Measurements from ENCODE around the gene DDB1.

Gene DDB1

GRCh38 chr11:61332797-61333549, at the start of gene DDB1, which contains the start of gene TKFC:
DDB1 (minus strand) TSS chr11:61333105; CDS start chr11:61332968, 137 bp downstream.
TKFC (plus strand) TSS chr11:61333228; CDS start chr11:61334729, 1,501 bp downstream.
- DNase-seq (ENCODE audit: low spot score): peak; percentile 99

DNA sequence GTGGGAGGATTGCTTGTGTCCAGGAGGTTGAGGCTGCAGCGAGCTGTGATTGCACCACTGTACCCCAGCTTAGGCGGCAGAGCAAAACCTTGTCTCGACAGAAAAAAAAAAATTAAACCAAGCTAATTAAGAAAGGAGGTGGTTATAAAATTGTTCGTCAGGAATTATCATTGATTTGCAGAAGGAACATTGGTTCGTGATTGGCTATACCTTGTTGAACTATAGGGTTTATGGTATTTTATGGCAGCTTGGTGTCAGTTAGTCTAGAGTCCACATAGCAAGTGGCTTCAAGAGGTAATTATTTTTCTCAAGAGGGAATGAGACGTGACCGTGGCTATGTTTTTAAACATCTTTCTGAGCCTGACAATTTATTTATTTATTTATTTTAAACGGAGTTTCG, 48.0 kb upstream of the DDB1 start:
- DNase-seq (ENCODE audit: low spot score): no peak

- DNase-seq (ENCODE audit: low spot score): peak; percentile 61
Measured at GRCh38 chr11:61378713-61379313, 45.9 kb upstream of the DDB1 start.

GRCh38 chr11:61377461-61378160, 44.7 kb upstream of the DDB1 start:
- no peak for DNase-seq (ENCODE audit: low spot score)

- no peak for DNase-seq (ENCODE audit: low spot score)
Measured at GRCh38 chr11:61375761-61376108, 42.8 kb upstream of the DDB1 start.

GRCh38 chr11:61372659-61373420, 39.9 kb upstream of the DDB1 start:
- no peak for DNase-seq (ENCODE audit: low spot score)

- DNase-seq (ENCODE audit: low spot score): no peak
Measured at GRCh38 chr11:61370349-61371005, 37.6 kb upstream of the DDB1 start.

DNA sequence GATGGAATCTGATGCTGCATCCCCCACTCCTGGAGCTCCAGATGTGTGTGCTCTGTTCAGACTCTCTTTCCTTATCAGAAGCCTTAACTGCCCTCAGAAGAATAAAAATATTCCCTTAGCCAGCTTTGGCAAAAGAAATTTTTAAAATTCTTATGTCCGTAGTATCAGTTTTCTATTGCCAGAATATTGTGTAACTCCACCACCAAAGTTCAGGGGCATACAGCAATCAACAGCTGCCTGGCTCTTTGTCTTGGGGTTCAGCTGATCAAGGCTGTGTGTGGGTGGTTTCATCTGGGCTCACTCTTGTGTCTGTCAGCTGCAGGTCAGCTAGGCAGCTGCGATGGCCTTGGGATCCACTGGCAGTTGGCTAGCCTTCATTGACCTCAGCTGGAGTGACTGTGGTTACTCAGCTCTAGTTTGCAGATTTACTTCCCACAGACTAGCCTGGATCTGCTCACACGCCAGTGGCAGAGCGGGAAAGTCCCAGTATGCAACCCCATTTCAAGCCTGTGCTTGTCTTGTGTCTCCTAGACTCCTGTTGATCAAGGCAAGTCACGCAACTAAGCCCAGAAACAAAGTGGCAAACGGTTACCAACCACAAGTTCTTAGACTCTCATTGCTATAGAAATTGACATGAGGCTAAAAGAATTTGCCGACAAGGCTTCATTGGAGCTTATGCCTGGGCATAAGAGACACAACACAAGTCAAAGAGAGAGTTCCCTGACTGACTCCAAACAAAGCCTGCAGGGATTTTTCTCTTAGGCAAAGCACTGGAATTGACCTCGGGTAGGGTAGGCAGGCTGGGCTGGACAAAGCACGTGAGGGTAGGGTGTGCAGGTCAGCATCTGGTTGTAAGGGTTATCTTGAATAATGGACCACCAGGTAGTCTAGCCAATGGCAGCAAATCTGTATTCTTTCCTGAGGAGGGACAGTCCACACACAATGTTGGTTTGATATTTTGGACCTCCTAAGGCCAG, 36.8 kb upstream of the DDB1 start:
- DNase-seq (ENCODE audit: low spot score): no peak

- no peak for DNase-seq (ENCODE audit: low spot score)
Measured at GRCh38 chr11:61368646-61369045, 35.7 kb upstream of the DDB1 start.

GRCh38 chr11:61367406-61367805, 34.5 kb upstream of the DDB1 start:
- DNase-seq (ENCODE audit: low spot score): no peak

DNA sequence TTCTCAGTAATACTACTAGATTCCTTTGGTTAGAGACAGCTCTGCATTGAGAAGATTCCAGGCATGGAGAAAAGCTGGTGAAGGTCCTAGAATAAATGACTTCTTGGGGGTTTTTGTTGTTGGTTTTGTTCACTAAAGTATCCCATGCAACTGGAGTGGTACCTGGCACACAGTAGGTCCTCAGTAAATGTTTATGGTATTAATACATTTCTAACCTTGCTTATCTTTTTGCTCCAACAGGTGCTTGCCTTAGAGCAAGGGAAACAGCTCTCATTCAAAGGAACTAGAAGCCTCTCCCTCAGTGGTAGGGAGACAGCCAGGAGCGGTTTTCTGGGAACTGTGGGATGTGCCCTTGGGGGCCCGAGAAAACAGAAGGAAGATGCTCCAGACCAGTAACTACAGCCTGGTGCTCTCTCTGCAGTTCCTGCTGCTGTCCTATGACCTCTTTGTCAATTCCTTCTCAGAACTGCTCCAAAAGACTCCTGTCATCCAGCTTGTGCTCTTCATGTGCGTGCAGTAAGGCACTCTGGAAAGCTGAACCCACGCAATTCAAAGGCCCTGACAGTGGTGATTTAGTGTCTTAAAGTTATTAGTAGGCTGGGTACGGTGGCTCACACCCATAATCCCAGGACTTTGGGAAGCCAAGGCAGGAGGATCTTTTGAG, 31.2 kb upstream of the DDB1 start:
- no peak for DNase-seq (ENCODE audit: low spot score)

- no peak for DNase-seq (ENCODE audit: low spot score)
Measured at GRCh38 chr11:61362542-61362875, 29.6 kb upstream of the DDB1 start.

DNA sequence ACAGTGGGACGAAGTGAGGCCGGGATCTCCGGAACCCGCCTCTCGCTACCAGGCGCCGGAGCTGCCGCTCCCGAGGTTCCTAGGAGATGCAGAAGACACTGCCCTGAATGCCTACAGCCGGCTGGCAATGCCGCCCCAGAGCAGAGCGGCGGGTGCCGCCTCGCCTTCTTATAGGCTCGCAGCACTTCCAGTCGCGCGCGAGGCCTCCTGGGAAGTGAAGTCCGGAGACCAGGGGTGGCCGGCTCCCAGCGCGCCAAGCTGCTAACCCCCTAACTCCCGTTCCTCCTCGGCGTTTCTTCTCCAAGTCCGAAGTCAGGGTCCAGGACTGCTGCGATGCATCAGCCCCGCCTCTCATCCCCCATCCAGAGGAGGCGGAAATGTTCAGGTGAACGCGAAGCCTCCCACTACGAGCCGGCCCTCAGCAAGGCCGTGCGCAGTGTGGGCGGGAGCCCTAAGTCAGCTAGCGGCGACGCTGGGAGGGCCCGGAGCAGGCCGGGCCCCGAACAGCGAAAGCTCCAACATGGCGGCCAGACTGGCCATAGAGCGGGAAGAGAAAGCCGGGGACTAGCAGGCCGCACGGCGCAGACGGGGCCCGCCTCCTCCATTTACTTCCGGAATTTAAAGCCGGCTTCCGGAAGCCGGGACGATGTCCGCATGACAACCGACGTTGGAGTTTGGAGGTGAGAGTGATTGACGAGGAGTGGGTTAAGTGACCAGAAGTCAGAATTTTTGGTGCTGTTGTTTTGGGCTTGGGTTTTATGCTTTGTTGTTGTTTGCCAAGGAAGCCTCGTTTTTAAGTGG, 29.0 kb upstream of the DDB1 start, which contains the start of the genes CYB561A3 and TMEM138:
TSS of gene CYB561A3 (minus strand) at position 142 of the 801 bp plus-strand sequence. CDS start 5,169 bp downstream, outside the sequence.
TSS of gene TMEM138 (plus strand) at position 634 of the 801 bp plus-strand sequence. CDS start 2,017 bp downstream, outside the sequence.
- peak; percentile 97 for DNase-seq (ENCODE audit: low spot score)

DNA sequence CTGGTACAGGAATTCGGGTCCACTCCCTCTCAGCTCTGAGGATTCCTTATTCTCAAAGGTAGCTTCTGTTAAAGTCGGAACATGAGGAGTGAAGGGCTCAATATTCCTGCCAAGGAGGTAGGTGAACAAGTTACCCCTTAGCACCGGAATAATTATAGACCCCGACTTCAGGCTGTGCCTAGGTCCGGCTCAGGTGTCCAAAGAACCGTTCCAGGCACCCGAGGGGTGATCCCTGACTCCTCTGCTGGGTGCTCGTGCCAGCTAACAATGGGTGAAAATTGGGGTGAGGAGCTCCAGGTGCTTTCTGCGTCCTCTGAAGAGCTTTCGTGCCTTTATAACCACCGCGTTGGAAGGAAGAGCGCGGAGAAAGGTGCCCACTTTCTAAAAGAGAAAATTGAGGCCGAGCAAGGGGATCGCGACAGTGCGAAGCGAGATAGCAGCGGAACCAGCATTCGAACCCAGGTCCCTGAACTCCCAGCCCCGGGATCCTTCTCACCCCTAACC, 28.4 kb upstream of the DDB1 start:
- no peak for DNase-seq (ENCODE audit: low spot score)

DNA sequence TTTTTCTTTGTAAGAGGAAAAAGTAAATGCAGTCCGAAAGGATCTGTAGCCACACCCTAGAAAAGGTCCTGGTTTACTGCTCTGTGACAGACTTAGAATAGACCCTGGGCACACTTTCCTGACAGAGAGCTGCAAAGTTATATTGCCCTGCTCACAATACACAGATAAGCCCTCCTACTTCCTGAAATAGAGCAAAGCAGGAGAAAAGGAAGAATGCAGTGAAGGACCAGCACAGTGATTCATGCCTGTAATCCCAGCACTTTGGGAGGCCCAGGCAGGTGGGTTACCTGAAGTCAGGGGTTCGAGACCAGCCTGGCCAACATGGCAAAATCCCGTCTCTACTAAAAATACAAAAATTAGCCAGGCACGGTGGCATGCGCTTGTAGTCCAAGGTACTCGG, 26.6 kb upstream of the DDB1 start:
- DNase-seq (ENCODE audit: low spot score): peak; percentile 62

DNA sequence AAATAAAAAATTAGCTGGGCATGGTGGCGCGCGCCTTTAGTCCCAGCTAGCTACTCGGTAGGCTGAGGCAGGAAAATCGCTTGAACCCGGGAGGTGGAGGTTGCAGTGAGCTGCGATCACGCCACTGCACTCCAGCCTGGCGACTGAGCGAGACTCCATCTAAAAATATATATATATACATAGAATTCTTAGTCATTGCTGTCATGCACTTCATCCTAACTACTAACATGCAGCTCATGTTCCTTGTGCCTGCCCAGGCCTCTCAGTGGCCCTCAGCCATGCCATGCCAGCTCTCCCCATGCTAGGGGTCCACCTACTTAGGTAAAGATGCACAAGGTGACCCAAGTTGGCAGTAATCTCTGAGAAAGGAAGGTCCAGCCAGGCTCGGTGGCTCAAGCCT, 25.7 kb upstream of the DDB1 start:
- no peak for DNase-seq (ENCODE audit: low spot score)

DNA sequence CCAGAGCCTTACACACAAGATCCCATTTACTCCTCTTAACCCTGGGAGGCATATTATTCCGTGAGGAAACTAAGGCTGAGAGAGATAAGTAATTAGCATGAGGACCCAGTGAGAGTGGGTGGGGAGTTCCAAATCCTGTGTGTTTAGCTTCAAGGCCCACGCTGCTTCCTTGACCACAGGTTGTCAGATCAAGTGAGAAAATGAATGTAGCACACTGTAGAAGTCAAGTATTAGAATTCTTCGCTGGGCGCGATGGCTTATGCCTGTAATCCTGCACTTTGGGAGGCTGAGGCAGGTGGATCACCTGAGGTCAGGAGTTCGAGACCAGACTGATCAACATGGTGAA, 25.0 kb upstream of the DDB1 start:
- no peak for DNase-seq (ENCODE audit: low spot score)

DNA sequence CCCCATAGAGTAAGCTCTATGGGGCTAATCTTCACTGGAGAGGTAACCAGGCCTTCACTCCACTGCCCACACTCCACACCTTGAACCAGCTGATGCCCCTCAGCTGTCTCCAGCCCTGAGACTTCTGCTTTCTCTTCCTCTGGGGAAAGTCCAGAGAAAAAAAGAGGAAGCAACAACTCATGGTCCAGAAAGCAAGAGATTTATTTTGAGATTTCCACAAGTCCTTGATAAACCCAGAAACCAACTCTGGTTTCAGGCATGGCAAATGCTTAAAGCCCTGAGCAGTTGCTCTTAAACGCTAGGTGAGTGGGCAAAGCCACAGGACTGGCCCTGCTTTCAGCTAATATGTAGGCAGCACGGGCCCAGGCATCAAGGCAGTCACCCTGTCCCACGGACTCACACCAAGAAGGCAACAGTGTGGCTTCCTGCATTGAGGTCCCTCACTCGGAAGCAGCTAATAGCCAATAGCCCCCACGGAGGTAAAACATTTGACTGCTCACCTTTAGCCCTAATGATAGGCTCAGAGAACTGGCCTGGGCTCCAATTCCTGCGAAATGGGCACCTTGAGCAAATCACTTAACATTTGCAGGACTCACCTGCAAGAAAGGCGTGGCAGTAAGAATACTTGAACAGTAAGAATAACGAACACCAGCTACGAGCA, 24.5 kb upstream of the DDB1 start:
- no peak for DNase-seq (ENCODE audit: low spot score)

Data from HuH-7 (cell line).